Measurements from ENCODE around the gene SIDT1.

DNA sequence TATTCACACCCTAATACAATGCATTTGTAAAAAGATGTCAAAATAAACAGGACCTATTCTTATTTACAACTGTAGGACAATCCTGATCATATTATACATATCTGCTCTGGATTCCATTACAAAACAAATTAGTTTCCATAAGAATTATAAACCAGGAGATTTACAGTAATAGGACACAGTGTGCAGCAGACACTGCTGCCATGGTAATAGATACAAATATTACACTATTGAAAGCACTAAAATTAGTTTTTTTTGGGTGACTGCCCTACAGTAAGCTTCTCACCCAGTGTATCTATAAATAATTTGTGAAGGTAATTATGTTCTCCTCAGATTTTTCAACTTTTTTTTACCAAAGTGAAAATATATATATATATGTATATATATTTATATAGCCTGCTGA lies 116.2 kb downstream of the SIDT1 start:
- TF ChIP-seq, protein P1, sequence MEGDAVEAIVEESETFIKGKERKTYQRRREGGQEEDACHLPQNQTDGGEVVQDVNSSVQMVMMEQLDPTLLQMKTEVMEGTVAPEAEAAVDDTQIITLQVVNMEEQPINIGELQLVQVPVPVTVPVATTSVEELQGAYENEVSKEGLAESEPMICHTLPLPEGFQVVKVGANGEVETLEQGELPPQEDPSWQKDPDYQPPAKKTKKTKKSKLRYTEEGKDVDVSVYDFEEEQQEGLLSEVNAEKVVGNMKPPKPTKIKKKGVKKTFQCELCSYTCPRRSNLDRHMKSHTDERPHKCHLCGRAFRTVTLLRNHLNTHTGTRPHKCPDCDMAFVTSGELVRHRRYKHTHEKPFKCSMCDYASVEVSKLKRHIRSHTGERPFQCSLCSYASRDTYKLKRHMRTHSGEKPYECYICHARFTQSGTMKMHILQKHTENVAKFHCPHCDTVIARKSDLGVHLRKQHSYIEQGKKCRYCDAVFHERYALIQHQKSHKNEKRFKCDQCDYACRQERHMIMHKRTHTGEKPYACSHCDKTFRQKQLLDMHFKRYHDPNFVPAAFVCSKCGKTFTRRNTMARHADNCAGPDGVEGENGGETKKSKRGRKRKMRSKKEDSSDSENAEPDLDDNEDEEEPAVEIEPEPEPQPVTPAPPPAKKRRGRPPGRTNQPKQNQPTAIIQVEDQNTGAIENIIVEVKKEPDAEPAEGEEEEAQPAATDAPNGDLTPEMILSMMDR (IDR thresholded peaks at IDR 0.05), result no peak
- TF ChIP-seq POLR2A (IDR thresholded peaks at IDR 0.05) (no peak), EP300 (IDR thresholded peaks at IDR 0.05) (no peak), POLR2AphosphoS5 (IDR thresholded peaks at IDR 0.05) (no peak)

All from stomach (tissue), 4 donors.